SK-N-SH (cell line): ENCODE measurements around the gene KPNB1. TPM values are rescaled to one million over a fixed set of nuclear protein-coding genes. Genes with fewer than 3 reads are reported as not detected.
A peak's percentile ranks its signal among the peaks of the same experiment; 100 is the strongest.

Source experiments
- CTCF ChIA-PET: fragments of 300-600, 350-600 bp; formaldehyde crosslinking; extraction: SDS; loops from one replicate; lab custom pipeline; 2021; lab: Yijun Ruan, JAX
- POLR2A ChIA-PET: fragments of 350-600 bp; sonication (Branson Sonifier 250); formaldehyde crosslinking; extraction: SDS; loops from one replicate; lab custom pipeline; 2020; ENCODE audit warnings: antibody characterized with exemption, inconsistent platforms; lab: Yijun Ruan, JAX
- DNase-seq: peaks from one replicate; pipeline ENCODE4 v3.0.0; 2012
- H2AFZ ChIP-seq: fragments of 200-600 bp; sonication (generic); 2 replicates; pipeline ENCODE4 v1.8.1; 2016; ENCODE audit warnings: antibody characterized with exemption, mild to moderate bottlenecking, low read depth
- H3F3A ChIP-seq: fragments of 200-600 bp; sonication (generic); replicated peaks from 2 replicates; pipeline ENCODE3; 2016; ENCODE audit warnings: antibody characterized with exemption, mild to moderate bottlenecking; ENCODE audit not compliant: insufficient read depth
- H3K27ac ChIP-seq, 2 experiments: fragments of 200-500 bp in 1 of 2; fragments of 200-600 bp in 1 of 2; sonication (Bioruptor generic) in 1 of 2; sonication (generic), shearing (Covaris generic) in 1 of 2; 2 replicates each; pipeline versions ENCODE4 v1.5.1 to v1.6.1; 2014 to 2016; ENCODE audit warnings: low read depth in 2 of 2, inconsistent platforms in 1 of 2, low read length in 1 of 2, mild to moderate bottlenecking in 1 of 2, mixed read lengths in 1 of 2
- H3K27me3 ChIP-seq: fragments of 200-600 bp; sonication (generic), shearing (Covaris generic); 2 replicates; pipeline ENCODE4 v1.6.1; 2016; ENCODE audit warnings: mixed run types; ENCODE audit not compliant: insufficient read depth
- H3K36me3 ChIP-seq, 2 experiments: fragments of 200-500 bp in 1 of 2; fragments of 200-600 bp in 1 of 2; sonication (Bioruptor generic) in 1 of 2; sonication (generic) in 1 of 2; replicated peaks in 1 of 2; 2 replicates each; pipeline versions ENCODE3 to v1.5.1; 2014 to 2016; ENCODE audit warnings: low read length in 1 of 2, mild to moderate bottlenecking in 1 of 2; ENCODE audit not compliant: insufficient read depth in 2 of 2, control insufficient read depth in 1 of 2
- H3K4me1 ChIP-seq, 2 experiments: fragments of 200-500 bp in 1 of 2; fragments of 200-600 bp in 1 of 2; sonication (Bioruptor generic) in 1 of 2; sonication (generic), shearing (Covaris generic) in 1 of 2; 2 replicates each; pipeline versions ENCODE4 v1.5.1 to v1.6.1; 2014 to 2016; ENCODE audit warnings: low read depth in 1 of 2, low read length in 1 of 2, mixed run types in 1 of 2; ENCODE audit not compliant: insufficient read depth in 2 of 2, control insufficient read depth in 1 of 2
- H3K4me2 ChIP-seq: fragments of 200-600 bp; sonication (generic), shearing (Covaris generic); 2 replicates; pipeline ENCODE4 v1.6.1; 2017; ENCODE audit warnings: mixed run types
- H3K4me3 ChIP-seq, 2 experiments: fragments of 200-500 bp in 1 of 2; fragments of 200-600 bp in 1 of 2; sonication (Bioruptor generic) in 1 of 2; sonication (generic), shearing (Covaris generic) in 1 of 2; 2 replicates each; pipeline versions ENCODE4 v1.5.1 to v1.8.1; 2014 to 2016; ENCODE audit warnings: low read depth in 2 of 2, inconsistent platforms in 1 of 2, low read length in 1 of 2, mild to moderate bottlenecking in 1 of 2, mixed read lengths in 1 of 2, moderate library complexity in 1 of 2
- H3K79me2 ChIP-seq: fragments of 200-600 bp; sonication (generic); 2 replicates; pipeline ENCODE4 v1.8.1; 2017; ENCODE audit warnings: mild to moderate bottlenecking; ENCODE audit not compliant: insufficient read depth
- H3K9ac ChIP-seq: fragments of 200-600 bp; sonication (generic); 2 replicates; pipeline ENCODE4 v1.6.1; 2017; ENCODE audit warnings: mixed run types
- H3K9me2 ChIP-seq: fragments of 200-600 bp; sonication (generic); 2 replicates; pipeline ENCODE4 v1.6.1; 2017; ENCODE audit warnings: mixed run types
- H3K9me3 ChIP-seq: fragments of 200-600 bp; sonication (generic); 2 replicates; pipeline ENCODE4 v1.6.1; 2017; ENCODE audit warnings: mixed run types, mild to moderate bottlenecking, moderate library complexity
- H4K20me1 ChIP-seq: fragments of 200-600 bp; sonication (generic); 2 replicates; pipeline ENCODE4 v1.6.1; 2017; ENCODE audit warnings: mild to moderate bottlenecking, mixed run types; ENCODE audit not compliant: insufficient read depth
- ELF1 ChIP-seq: IDR thresholded peaks from 2 replicates; pipeline ENCODE4 v1.4.0; 2012
- FOXJ3 ChIP-seq: sonication (generic); formaldehyde crosslinking; IDR thresholded peaks from 2 replicates; pipeline ENCODE4 v1.5.1; 2020; ENCODE audit warnings: mild to moderate bottlenecking, missing genetic modification reagents
- FOXM1 ChIP-seq: IDR thresholded peaks from 2 replicates; pipeline ENCODE4 v1.4.0; 2012; ENCODE audit warnings: low read depth, mild to moderate bottlenecking
- GABPA ChIP-seq: IDR thresholded peaks from 2 replicates; pipeline ENCODE4 v1.4.0; 2012; ENCODE audit warnings: low read depth, mild to moderate bottlenecking
- MXI1 ChIP-seq: IDR thresholded peaks from 2 replicates; pipeline ENCODE4 v1.6.1; 2012; ENCODE audit warnings: mild to moderate bottlenecking, low read depth, low read length, improper control_type of control experiment
- NRF1 ChIP-seq: IDR thresholded peaks from 2 replicates; pipeline ENCODE4 v1.6.1; 2012; ENCODE audit warnings: low read depth, mild to moderate bottlenecking, low read length
- PBX3 ChIP-seq: IDR thresholded peaks from 2 replicates; pipeline ENCODE4; 2012
- RAD21 ChIP-seq: IDR thresholded peaks from 2 replicates; pipeline ENCODE4 v1.6.1; 2012; ENCODE audit warnings: mild to moderate bottlenecking, low read length
- REST ChIP-seq: IDR thresholded peaks from 2 replicates; pipeline ENCODE4 v1.6.1; 2012; ENCODE audit warnings: mild to moderate bottlenecking, low read depth, low read length, moderate library complexity
- RXRA ChIP-seq: IDR thresholded peaks from 2 replicates; pipeline ENCODE4 v1.4.0; 2012; ENCODE audit warnings: low read depth, mild to moderate bottlenecking, borderline replicate concordance
- SIN3A ChIP-seq: IDR thresholded peaks from 2 replicates; pipeline ENCODE4 v1.6.1; 2012; ENCODE audit warnings: low read depth, mild to moderate bottlenecking, low read length, moderate library complexity, borderline replicate concordance
- TAF1 ChIP-seq: IDR thresholded peaks from 2 replicates; pipeline ENCODE4 v1.6.1; 2012; ENCODE audit warnings: low read depth, mild to moderate bottlenecking, low read length, moderate library complexity, borderline replicate concordance
- USF1 ChIP-seq: IDR thresholded peaks from 2 replicates; pipeline ENCODE4 v1.4.0; 2012; ENCODE audit warnings: low read depth, borderline replicate concordance
- WGBS: methylation state at CpG from one replicate; pipeline ENCODE4 v1.1.6; 2017; ENCODE audit warnings: low lambda C conversion rate; 5-methylcytosine and 5-hydroxymethylcytosine counted together
- polyA plus RNA-seq, 3 experiments: library from polyadenylated mRNA; depleted of rRNA; stranded (reverse); fragments of >200 nt; gene quantifications; 2 replicates each; pipeline ENCODE4 v1.2.3, GENCODE V29; 2012
- TF ChIP-seq, protein P1 (sequence below): IDR thresholded peaks from 2 replicates; pipeline ENCODE4 v1.4.0; 2012; ENCODE audit warnings: low read depth
- TF ChIP-seq, protein P2 (sequence below): fragments of 150-350 bp; IDR thresholded peaks from 2 replicates; pipeline ENCODE4 v1.6.1; 2016; ENCODE audit warnings: mild to moderate bottlenecking, low read depth, low read length

KPNB1 gene
- polyA plus RNA-seq, 1 of the 3 experiments (the other 2 are of a cell fraction): 89.5 TPM

GRCh38 chr17:47694581-47695428, 45.1 kb downstream of the KPNB1 start:
- Histone ChIP-seq H3K4me2 (peak overlapping the region; percentile 97), H3K9me3 (no peaks in the 10 kb centered on the region), H3K79me2 (no peaks in the 10 kb centered on the region), H3K4me1 (peaks cover 14 to 23% of the 10 kb centered on the region in 2 experiments; a peak in 3 of 4 replicates), H3K9ac (peak overlapping the region; percentile 66), H3K36me3 (peaks cover 6 to 10% of the 10 kb centered on the region in 2 experiments), H3K4me3 (peak overlapping the region; percentile 60 to 70), H2AFZ (peak overlapping the region; percentile 52; the same call in 1 of the 2 replicates), H3K27ac (peak overlapping the region in 1 of 2 experiments; percentile 87; a peak in 2 of 4 replicates), H3K9me2 (no peaks in the 10 kb centered on the region), H3F3A (peaks cover 17% of the 10 kb centered on the region), H3K27me3 (no peaks in the 10 kb centered on the region), H4K20me1 (peaks cover 7% of the 10 kb centered on the region; the same call in 1 of the 2 replicates)
- 22% methylated on average over 45 of the region's 65 CpGs for WGBS
- ChIA-PET POLR2A (interaction anchor here (0.9 to 1.1 kb wide), 4 partner anchors 9 to 127 kb away, joined by 3 read pairs; partner anchors contain the start of genes KPNB1 and OSBPL7), CTCF (interaction anchor here (1.2 to 11.3 kb wide), 7 partner anchors 18 to 108 kb away, joined by 3 to 211 read pairs (median 22); no protein-coding TSS in a partner anchor)
- peak; percentile 92 for DNase-seq
- TF ChIP-seq TAF1 (no peak), RAD21 (no peak), USF1 (peak; percentile 84), ELF1 (no peak), PBX3 (no peak), FOXM1 (no peak), SIN3A (peak; percentile 24; the same call in 1 of the 2 replicates), REST (no peak), NRF1 (peak; percentile 50), RXRA (no peak), MXI1 (peak; percentile 84), FOXJ3 (no peak), GABPA (no peak)
- TF ChIP-seq, protein P1, sequence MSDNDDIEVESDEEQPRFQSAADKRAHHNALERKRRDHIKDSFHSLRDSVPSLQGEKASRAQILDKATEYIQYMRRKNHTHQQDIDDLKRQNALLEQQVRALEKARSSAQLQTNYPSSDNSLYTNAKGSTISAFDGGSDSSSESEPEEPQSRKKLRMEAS: peak; percentile 88
- TF ChIP-seq, protein P2, sequence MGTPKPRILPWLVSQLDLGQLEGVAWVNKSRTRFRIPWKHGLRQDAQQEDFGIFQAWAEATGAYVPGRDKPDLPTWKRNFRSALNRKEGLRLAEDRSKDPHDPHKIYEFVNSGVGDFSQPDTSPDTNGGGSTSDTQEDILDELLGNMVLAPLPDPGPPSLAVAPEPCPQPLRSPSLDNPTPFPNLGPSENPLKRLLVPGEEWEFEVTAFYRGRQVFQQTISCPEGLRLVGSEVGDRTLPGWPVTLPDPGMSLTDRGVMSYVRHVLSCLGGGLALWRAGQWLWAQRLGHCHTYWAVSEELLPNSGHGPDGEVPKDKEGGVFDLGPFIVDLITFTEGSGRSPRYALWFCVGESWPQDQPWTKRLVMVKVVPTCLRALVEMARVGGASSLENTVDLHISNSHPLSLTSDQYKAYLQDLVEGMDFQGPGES: no peak
